Testis (tissue), 2 donors: ENCODE data around the gene ATXN7.

Experiments
- CTCF ChIP-seq, 3 experiments: fragments of 450-650 bp in 2 of 3; fragments of 200-600 bp in 1 of 3; sonication (generic) in 1 of 3; IDR thresholded peaks; one replicate each; pipeline ENCODE4 v1.5.1; 2016 to 2019; ENCODE audit warnings: antibody characterized with exemption in 3 of 3, mild to moderate bottlenecking in 2 of 3, moderate library complexity in 1 of 3
- POLR2A ChIP-seq: fragments of 450-650 bp; IDR thresholded peaks from one replicate; pipeline ENCODE4 v1.6.1; 2017; ENCODE audit warnings: antibody characterized with exemption, mild to moderate bottlenecking, moderate library complexity

DNA sequence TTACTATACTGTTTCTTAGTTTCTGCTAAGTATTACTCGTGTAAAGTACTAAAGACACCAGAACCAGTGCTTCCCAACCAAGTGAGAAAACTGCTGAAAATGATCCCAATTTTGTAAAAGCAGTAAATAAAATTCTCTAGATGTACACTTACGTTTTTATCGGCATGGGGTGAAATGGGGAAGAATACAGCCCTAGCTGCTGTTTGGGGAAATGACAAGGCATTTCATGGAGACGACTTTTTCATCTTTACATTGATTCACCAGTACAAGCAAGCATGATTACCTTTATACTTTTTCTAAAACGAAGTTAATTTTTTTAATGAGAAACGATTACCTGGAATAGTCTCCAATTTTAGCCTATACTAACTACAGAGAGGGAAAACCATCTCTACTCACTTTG is 158.3 kb downstream of the ATXN7 start:
- no peak for TF ChIP-seq CTCF (IDR thresholded peaks at IDR 0.05)
- no peak for TF ChIP-seq POLR2A
